Progenitor cell of endocrine pancreas (in vitro differentiated cells): ENCODE results near the gene GABBR2. TPM values are rescaled to one million over a fixed set of nuclear protein-coding genes. Genes with fewer than 3 reads are reported as not detected.

Experiments
- DNase-seq: peaks from one replicate; pipeline ENCODE4 v3.0.0; 2021; ENCODE audit warnings: low spot score; ENCODE audit not compliant: unreplicated experiment
- H3K27ac Mint-ChIP-seq: 2 replicates; pipeline ENCODE4 v1.8.0; 2021; ENCODE audit warnings: mild to moderate bottlenecking, moderate library complexity, mixed read lengths
- H3K27me3 Mint-ChIP-seq: 2 replicates; pipeline ENCODE4 v1.8.0; 2021; ENCODE audit warnings: mixed read lengths
- H3K36me3 Mint-ChIP-seq: 2 replicates; pipeline ENCODE4 v1.8.0; 2022; ENCODE audit warnings: mixed read lengths; ENCODE audit not compliant: insufficient read depth
- H3K4me1 Mint-ChIP-seq: 2 replicates; pipeline ENCODE4 v1.8.0; 2021; ENCODE audit warnings: low read depth, mixed read lengths
- H3K4me3 Mint-ChIP-seq: 2 replicates; pipeline ENCODE4 v1.8.0; 2021; ENCODE audit warnings: low read depth, mild to moderate bottlenecking, moderate library complexity, mixed read lengths
- H3K9me3 Mint-ChIP-seq: 2 replicates; pipeline ENCODE4 v1.8.0; 2021; ENCODE audit warnings: low read depth, mixed read lengths
- total RNA-seq: library from RNA; stranded (reverse); gene quantifications from 2 replicates; pipeline ENCODE4 v1.2.1, GENCODE V29; 2021
- TF ChIP-seq, protein P1 (sequence below): fragments of 200-600 bp; sonication (generic); IDR thresholded peaks from one replicate; pipeline ENCODE4 v1.5.0; 2021; ENCODE audit warnings: antibody characterized with exemption, mild to moderate bottlenecking; ENCODE audit not compliant: unreplicated experiment

GABBR2 gene
- total RNA-seq, 1 donor from 2014 or later, result 0.84 TPM

DNA sequence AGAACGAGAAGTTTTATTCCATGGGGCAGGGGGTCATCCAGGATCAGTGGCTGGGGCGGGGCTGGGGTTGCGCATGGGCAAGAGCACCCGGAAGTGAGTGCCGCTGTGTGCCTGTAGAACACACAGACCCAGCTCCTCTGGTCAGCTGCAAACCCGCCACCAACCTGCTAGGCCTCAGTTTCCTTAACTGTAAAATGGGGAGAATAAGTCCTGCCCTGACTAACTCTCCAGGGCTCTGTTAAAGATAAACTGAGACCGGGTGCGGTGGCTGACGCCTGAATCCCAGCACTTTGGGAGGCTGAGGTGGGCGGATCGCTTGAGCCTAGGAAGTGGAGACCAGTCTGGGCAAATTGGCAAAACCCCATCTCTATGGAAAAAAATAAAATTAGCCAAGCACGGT lies 152.2 kb downstream of the GABBR2 start:
- H3K27me3 Mint-ChIP-seq, result no peaks in the 10 kb centered on the region
- TF ChIP-seq, protein P1, sequence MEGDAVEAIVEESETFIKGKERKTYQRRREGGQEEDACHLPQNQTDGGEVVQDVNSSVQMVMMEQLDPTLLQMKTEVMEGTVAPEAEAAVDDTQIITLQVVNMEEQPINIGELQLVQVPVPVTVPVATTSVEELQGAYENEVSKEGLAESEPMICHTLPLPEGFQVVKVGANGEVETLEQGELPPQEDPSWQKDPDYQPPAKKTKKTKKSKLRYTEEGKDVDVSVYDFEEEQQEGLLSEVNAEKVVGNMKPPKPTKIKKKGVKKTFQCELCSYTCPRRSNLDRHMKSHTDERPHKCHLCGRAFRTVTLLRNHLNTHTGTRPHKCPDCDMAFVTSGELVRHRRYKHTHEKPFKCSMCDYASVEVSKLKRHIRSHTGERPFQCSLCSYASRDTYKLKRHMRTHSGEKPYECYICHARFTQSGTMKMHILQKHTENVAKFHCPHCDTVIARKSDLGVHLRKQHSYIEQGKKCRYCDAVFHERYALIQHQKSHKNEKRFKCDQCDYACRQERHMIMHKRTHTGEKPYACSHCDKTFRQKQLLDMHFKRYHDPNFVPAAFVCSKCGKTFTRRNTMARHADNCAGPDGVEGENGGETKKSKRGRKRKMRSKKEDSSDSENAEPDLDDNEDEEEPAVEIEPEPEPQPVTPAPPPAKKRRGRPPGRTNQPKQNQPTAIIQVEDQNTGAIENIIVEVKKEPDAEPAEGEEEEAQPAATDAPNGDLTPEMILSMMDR, result no peak
- no peaks in the 10 kb centered on the region for H3K36me3 Mint-ChIP-seq
- H3K9me3 Mint-ChIP-seq, result no peaks in the 10 kb centered on the region
- H3K27ac Mint-ChIP-seq, result no peak overlapping the region
- H3K4me3 Mint-ChIP-seq, result no peak overlapping the region
- no peak for DNase-seq
- peaks cover 3% of the 10 kb centered on the region for H3K4me1 Mint-ChIP-seq

DNA sequence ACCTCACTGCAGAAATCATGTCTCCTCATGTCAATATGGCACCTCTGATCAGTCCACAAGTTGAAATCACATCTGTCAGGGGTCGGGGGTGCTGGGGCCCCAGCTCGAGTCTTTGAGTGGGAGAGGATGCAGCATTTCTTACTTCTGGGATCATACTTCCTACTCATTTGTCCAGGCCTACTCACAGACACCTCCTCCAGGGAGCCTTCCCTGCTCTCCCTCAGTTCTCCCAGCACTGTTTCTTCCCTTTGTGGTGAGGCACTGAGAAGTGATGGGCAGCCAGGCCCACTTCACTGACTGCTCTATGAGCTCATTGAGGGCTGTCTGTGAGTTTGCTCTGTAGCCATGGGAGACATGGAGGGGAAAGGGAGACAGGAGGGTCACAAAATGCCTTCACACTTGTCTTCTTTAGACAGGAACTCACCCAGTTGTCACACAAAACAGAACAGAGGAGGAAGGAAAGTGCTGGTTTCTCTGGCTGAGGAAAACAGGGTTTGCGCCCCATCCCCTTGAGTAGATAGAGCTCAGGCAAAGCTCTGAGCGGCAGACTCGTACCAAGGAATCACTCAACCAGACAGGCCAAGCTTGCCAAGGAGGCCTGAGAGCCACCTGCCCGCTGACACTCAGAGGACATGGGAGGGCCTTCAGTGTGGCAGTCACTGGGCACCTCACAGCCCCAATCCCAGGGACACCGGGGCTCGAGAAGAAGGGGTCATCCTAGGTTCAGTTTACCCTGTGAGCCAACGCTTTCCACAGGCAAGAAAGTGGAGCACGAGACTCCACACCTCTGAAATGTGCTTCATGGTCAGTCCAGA lies 152.9 kb downstream of the GABBR2 start:
- peaks cover 3% of the 10 kb centered on the region for H3K4me1 Mint-ChIP-seq
- no peaks in the 10 kb centered on the region for H3K9me3 Mint-ChIP-seq
- H3K4me3 Mint-ChIP-seq, result no peak overlapping the region
- no peaks in the 10 kb centered on the region for H3K27me3 Mint-ChIP-seq
- no peaks in the 10 kb centered on the region for H3K36me3 Mint-ChIP-seq
- DNase-seq, result no peak
- no peak overlapping the region for H3K27ac Mint-ChIP-seq
- TF ChIP-seq, protein P1, result no peak

DNA sequence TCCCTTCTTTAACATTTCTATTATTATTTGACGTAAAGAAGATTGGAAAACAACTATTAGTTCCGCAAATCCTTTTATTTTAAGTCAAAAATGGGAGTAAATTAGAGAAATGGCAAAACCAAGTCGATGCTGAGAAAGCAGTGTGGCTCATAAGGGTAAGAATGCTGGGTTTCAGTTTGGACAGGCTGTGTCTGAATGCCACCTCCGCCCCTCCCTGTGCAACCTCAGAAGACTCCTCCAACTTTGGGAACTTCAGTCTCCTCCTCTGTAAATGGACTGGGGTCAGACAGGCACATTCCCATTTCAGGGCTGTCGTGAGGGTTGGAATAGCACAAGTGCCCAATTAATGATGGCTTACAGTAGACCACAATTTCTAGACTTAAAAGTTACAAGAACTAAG lies 154.0 kb downstream of the GABBR2 start:
- no peak overlapping the region for H3K27ac Mint-ChIP-seq

DNA sequence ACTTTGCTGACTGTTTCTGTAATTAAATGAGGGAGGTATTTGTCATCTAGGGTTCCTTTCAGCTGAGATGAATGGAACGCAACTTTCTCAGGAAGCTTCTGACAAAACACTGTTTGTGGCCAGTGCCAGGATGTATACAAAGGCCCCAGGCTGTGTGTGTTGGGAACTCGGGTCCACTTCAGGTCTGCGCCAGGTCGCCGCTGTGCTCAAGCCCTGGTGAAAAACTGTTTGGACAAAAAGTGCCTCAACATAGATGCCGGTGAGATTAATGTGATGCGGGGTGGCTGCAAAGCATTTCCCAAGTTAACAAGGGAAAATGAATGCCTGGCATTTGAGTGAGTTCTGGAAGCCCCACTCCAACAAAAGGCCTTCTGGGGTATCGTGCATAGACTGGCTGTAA lies 156.4 kb downstream of the GABBR2 start:
- TF ChIP-seq, protein P1, result no peak
- Mint-ChIP-seq H3K4me1 (peaks cover 3% of the 10 kb centered on the region), H3K4me3 (no peak overlapping the region), H3K36me3 (no peaks in the 10 kb centered on the region), H3K9me3 (peaks cover 6% of the 10 kb centered on the region), H3K27me3 (peaks cover 3% of the 10 kb centered on the region), H3K27ac (no peak overlapping the region)
- no peak for DNase-seq

More for the DNA sequence above, 154.0 kb downstream of the GABBR2 start:
- no peak for DNase-seq
- H3K4me1 Mint-ChIP-seq, result peaks cover 3% of the 10 kb centered on the region
- H3K36me3 Mint-ChIP-seq, result no peaks in the 10 kb centered on the region
- H3K4me3 Mint-ChIP-seq, result no peak overlapping the region
- TF ChIP-seq, protein P1, result no peak
- H3K9me3 Mint-ChIP-seq, result no peaks in the 10 kb centered on the region
- H3K27me3 Mint-ChIP-seq, result peaks cover 3% of the 10 kb centered on the region

DNA sequence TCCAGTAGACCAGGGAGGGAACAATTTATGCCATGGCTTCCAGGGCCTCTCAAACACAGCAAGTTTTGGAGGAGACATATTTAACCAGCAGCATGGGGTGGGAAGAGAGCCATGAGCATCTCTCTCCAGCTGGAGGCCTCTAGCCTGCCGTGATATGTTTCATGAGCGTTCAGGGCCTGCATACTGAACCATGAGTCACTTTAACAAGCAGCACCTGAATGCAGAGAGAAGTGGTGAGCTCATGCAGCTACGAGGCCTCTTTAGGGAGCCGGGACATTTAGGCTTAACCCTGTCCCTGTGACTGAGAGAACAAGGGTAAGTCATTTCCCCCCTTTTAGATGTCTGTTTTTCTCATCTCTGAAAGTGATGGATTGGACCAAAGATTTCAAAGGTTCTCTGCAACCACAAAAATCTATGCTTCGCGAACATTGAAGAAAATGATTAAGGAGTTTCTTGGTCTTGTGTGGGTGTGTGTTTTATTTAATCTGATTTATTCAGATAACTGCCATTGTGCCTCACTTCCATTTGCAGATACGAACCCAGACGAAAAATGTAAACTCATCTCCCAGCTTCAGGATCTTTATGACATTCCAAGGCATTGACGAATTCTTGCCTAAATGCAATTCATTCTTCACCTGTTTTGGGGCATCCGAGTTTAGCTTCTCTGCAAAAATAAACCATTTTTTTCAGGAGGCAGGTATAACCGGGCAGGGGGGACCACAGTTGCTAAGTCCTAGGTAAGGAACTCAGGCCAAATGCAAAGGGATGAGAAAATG lies 157.0 kb downstream of the GABBR2 start:
- peaks cover 7% of the 10 kb centered on the region for H3K9me3 Mint-ChIP-seq

More for the DNA sequence above, 157.0 kb downstream of the GABBR2 start:
- Mint-ChIP-seq H3K4me1 (peaks cover 3% of the 10 kb centered on the region), H3K27me3 (peaks cover 3% of the 10 kb centered on the region), H3K4me3 (no peak overlapping the region), H3K36me3 (no peaks in the 10 kb centered on the region), H3K27ac (peak overlapping the region; percentile 29)
- no peak for DNase-seq
- TF ChIP-seq, protein P1, result no peak
